ENCODE results near the gene MBD6.
"Not testable (repeated sequence)": the region's sequence is repeated elsewhere in the genome, so short reads cannot be mapped to it uniquely, and the experiment has no call there.

Gene MBD6

GRCh38 chr12:57563358-57563757, 40.7 kb downstream of the MBD6 start:
- no peak for DNase-seq (ENCODE audit: extremely low spot score, insufficient read length, low read depth)
- no peak for FAIRE-seq

GRCh38 chr12:57564178-57564740, 41.6 kb downstream of the MBD6 start:
- FAIRE-seq, result no peak
- no peak for DNase-seq (ENCODE audit: extremely low spot score, insufficient read length, low read depth)

- DNase-seq (ENCODE audit: extremely low spot score, insufficient read length, low read depth) (no peak), FAIRE-seq (no peak)
Observed at GRCh38 chr12:57568838-57569237, 46.2 kb downstream of the MBD6 start.

GRCh38 chr12:57569858-57570257, 47.2 kb downstream of the MBD6 start:
- DNase-seq (ENCODE audit: extremely low spot score, insufficient read length, low read depth) (no peak), FAIRE-seq (no peak)

- not testable (repeated sequence) for DNase-seq (ENCODE audit: extremely low spot score, insufficient read length, low read depth); FAIRE-seq
Observed at GRCh38 chr12:57570438-57570837, 47.8 kb downstream of the MBD6 start.

GRCh38 chr12:57571926-57572762, 49.5 kb downstream of the MBD6 start:
- no peak for DNase-seq (ENCODE audit: extremely low spot score, insufficient read length, low read depth)
- no peak for FAIRE-seq

- FAIRE-seq, result no peak
- DNase-seq (ENCODE audit: extremely low spot score, insufficient read length, low read depth), result no peak
Observed at GRCh38 chr12:57574795-57575194, 52.2 kb downstream of the MBD6 start.

GRCh38 chr12:57575771-57576612, 53.4 kb downstream of the MBD6 start:
- FAIRE-seq (no peak), DNase-seq (ENCODE audit: extremely low spot score, insufficient read length, low read depth) (no peak)

- FAIRE-seq (no peak), DNase-seq (ENCODE audit: extremely low spot score, insufficient read length, low read depth) (no peak)
Observed at GRCh38 chr12:57576613-57577160, 54.1 kb downstream of the MBD6 start.

- DNase-seq (ENCODE audit: extremely low spot score, insufficient read length, low read depth) (no peak), FAIRE-seq (no peak)
Observed at GRCh38 chr12:57577981-57578758, 55.5 kb downstream of the MBD6 start.

GRCh38 chr12:57579011-57579410, 56.4 kb downstream of the MBD6 start:
- FAIRE-seq (no peak), DNase-seq (ENCODE audit: extremely low spot score, insufficient read length, low read depth) (no peak)

Data from GM18507 (cell line).